Hematopoietic multipotent progenitor cell (in vitro differentiated cells): ENCODE data around the gene FAM221B. TPM values are rescaled to one million over a fixed set of nuclear protein-coding genes. Genes with fewer than 3 reads are reported as not detected.
A peak's percentile ranks its signal among the peaks of the same experiment; 100 is the strongest.

Source experiments
- DNase-seq, 3 donors: peaks; one replicate each; pipeline ENCODE4 v3.0.0-alpha.2; 2011 to 2015; ENCODE audit warnings: low read depth in 2 of 3, low spot score in 2 of 3
- total RNA-seq: library from RNA; depleted of rRNA; stranded (reverse); fragments of >200 nt; gene quantifications from one replicate; pipeline ENCODE4 v1.2.3, GENCODE V29; 2012

Gene FAM221B, protein sequence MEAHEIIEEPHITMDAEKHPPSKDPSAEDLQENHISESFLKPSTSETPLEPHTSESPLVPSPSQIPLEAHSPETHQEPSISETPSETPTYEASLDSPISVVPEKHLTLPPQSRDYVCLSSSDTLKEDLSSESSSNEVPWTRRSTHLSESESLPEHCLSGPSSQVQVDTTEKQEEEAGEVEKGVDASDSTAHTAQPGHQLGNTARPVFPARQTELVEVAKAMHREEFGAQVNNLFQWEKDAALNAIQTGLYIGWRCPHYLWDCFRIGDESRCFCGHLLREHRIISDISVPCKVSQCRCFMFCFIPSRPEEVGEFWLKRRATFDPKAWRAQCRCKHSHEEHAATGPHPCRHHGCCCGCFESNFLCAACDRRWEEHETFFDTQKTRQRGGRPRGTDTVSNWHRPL
- not detected for total RNA-seq

DNA sequence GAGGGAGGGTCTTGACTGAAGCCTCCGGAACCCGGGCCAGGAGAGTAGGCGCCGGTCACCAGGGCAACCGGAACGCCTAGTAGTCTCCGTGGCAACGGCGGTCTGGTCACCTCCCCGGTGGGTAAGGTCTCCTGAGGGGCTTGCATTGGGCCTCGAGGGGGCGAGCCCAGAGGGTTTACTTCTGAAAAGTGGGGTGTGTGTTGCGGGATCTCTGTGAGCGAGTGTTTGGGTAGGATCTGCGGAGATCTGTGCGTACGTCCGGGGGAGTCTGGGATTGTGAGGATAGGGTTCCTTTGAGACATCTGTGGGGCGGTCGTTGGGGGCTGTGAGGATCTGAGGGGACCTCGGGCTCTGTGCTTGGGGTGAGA is at the start of gene FAM221B:
Gene FAM221B (minus strand): TSS at position 17 of the 368 bp plus-strand sequence. CDS start 2,571 bp downstream, outside the sequence.
- no peak for DNase-seq

DNA sequence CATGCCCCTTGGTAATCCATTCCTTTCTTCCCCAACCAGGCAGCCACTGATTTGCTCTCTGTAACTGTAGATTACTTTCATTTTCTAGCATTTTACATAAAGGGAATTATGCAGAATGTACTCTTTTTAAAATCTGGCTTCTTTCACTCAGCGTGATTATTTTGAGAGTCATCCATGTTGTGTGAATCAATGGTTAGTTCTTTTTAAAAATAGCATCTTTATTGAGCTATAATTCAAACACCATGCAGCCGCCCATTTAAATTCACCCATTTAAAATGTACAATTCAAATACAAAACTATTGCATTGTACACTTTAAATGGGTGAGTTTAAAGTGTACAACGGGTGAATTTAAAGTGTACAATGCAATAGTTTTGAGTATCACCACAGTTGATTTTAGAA is 44.0 kb upstream of the FAM221B start:
- DNase-seq: no peak

DNA sequence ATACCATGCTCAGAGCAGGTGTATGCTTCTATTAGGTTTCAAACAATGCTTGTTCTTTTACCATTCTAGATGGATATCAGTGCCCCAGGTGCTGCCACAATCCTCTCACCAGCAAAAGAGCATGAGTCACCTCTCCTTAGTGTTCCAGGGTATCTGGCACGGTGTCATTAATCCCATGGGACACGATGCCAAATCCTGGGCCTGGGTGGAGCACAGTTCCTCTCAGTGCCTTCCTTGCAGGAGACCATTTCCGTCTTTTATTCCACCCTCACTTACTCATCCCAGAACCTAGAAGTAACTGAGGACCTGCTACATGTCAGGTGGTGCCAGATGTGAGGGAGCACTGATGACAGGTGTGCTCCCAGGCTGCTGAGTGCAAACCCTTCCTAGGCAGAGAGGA is 43.0 kb upstream of the FAM221B start:
- no peak for DNase-seq

DNA sequence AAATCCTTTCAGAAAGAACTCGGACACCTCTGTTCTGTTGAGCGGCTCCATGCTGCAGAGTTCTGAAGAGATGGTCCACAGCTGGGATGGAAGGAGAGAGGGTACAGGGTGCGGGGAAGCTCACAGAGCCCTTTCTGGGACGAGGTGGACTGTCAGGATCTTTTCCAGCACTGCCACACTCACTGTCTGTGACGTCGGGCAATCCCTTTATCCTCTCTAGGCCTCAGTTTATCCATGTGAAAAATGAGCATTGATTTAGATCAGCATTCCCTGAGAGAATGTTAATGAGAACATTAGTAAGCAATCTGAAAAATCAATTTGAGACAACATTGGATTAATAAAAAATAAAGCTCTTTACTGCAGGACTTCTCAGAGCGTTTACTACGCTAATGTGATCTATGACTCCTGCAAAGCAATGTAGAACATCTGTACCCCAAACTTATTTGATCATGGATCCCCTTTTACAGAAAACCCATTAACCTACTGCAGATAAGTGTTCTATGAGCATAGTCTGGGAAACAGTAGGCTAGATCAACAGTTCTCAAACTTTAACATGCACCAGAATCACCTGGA is 41.9 kb upstream of the FAM221B start, which contains the start of gene OR13J1:
Gene OR13J1 (minus strand): TSS at position 51 of the 573 bp plus-strand sequence. CDS start 0 bp downstream, at position 51.
- no peak for DNase-seq

DNA sequence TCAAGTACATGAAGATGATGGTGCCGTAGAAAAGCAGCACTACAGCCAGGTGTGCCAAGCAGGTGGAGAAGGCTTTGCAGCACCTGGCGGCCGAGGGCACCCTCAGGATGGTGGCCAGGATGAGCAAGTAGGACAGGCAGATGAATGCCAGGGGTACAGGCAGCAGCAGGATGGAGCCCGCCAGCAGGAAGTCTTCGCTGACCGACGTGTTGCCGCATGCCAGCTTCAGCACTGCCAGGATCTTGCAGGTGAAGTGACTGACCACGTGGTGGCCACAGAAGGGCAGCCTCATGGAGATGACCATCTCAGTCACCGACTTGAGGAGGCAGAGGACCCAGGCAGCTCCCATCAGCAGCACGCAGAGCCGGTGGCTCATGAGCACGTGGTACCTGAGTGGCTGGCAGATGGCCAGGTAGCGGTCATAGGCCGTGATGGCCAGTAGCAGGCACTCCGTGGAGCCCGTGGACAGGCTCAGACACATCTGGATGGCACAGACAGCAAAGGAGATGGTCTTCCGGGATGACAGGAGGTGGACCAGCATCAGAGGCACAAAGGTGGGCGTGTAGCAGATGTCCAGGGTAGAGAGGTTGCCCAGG is 41.2 kb upstream of the FAM221B start:
- DNase-seq: no peak

DNA sequence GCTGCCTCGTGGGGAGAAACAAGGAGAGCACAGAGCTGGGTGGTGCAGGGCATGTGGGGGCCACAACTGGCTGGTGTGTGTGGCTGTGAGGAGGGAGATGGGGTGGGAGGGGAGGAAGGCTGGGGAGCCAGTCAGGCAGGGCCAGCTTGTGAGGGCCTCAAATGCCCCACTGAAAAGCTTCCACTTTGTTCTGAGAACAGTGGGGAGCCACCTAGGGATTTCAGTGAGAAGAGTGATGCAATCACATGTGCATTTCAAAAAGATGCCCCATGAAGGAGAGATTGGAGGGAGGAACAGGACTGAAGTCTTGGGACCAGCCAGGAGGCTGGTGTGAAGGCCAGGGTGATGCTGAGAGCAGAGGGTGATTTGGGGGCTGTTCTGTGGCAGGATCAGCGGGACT is 40.4 kb upstream of the FAM221B start:
- no peak for DNase-seq

DNA sequence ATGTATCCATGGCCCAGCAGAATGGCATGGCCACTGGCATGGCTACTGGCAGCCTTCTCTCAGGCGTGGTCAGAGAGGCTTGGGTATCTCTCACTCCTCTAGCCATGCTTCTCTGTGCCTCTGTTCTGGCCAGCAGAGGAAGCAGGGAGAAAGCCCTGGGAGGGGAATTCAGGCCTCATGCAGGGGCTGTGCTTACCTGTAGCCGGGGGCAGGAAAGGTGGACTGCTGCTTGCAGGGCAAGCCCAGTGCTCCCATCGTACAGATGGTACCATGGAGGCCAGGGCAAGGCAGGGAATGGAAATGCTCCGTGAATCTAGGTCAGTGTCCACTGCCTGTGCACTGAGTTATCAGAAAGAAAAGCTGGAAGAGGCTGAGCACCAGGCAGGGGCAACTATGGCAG is 39.0 kb upstream of the FAM221B start:
- no peak for DNase-seq

DNA sequence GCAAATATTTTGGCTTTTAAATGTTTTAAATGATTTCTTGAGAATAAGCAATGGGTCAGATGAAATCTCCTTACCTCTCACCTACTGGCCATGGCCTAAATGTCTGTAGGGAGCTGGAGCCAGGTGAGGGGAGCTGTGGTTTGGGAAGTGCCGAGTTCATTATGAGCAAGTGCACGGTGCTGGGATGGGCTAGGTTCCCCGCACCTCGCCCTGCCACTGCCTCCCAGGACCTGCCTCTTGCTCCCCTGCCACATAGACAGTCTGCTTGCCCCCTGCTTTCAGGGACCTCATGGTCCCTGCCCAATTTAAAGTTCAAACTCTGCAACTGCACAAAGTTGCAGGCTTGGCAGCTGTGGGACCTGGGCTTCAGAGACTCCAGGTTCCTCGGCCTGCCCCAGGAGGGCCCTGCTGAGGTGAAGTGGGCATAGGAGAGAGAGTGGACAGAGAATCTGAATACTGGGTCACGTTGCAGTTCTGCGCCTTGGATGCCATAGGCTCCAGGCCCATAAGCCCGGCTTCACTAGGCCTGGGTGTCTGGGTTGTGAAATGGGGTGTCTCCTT is 36.2 kb upstream of the FAM221B start:
- no peak for DNase-seq

DNA sequence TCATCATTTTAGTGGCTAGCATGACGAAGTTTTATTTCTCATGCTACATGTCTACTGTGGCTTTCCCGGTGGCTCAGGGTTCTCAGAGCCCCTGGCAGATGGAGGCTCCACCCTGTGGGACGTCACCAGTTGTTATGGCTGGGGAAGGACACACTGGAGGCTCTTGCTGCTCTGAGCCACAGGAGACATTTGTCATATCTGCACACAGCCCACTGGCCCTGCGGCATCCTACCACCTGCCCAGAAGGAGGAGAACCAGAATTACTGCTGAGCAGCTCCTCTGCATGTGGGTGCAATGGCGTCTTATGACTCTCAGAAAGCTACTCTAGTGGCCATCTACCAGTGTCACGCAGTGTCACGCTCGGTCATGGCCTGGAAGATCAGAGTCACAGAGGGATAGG is 35.1 kb upstream of the FAM221B start:
- DNase-seq: no peak

DNA sequence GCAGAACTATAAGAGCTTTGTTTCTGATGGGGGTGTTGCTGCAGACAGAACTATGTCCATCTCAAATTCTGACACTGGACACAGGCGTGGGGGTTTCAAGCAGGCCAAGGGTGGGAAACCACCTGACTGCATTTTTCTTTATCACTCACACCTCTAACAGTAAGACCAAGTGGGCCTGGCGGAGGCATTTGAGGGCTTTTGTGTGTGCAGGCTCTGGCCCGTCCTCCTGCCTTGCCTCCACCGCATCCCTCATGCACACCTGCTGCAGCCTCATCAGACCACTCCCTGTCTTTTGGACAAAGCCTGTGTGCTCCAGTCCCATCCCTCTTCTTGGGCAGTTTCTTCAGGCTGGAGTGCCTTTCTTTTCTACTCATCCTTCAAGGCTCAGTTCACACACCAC is 33.8 kb upstream of the FAM221B start:
- DNase-seq: no peak

DNA sequence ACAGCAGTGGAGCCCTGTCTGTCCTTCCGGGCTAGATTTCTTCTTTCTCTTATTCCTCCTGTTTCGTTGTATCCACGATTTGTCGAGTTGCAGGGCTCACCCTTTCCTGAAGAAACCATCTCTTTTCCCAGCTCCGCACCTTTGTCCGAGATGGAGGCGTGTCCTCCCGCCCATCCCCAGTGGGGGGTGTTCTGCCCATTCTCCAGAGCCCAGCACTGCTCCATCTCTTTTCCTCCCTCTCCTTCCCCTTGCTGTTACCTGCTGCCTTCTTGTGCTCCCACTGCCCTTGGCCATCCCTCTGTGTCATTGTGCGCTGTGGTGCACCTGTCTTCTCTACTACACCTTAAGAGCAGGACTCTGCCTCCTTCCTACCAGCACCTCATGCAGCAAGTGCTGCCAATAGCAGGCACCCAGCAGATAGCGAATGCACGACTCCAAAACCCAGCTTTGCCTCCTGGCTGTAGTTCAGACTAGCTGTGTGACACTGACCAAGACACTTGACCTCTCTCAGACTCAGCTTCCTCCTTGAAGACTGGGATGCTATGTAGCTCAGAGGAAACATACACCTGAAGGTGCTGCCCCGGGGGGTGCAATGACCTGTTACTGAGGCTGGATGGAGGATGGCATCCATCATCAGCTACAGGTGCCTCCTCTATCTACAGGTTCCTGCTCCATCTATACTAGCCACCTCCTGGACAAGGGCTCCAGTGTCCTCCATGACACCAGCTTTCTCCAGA is 32.8 kb upstream of the FAM221B start:
- no peak for DNase-seq

DNA sequence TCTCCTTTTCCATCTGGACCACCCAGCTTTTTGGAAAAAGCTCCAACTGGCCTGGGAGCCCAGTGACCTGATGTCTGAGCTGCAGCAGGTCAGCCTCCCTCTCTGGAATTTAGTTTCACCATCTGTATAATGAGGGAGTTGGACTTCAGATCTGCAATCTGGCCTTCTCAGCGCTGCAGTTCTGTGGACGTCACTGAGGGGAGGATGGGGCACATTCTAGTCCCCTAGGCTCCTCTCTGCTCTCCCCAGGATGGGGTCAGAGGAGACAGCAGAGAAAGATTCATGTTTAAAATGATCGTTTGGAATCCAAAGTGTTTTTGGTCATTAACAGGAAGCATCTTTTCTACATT is 31.4 kb upstream of the FAM221B start:
- DNase-seq: no peak

DNA sequence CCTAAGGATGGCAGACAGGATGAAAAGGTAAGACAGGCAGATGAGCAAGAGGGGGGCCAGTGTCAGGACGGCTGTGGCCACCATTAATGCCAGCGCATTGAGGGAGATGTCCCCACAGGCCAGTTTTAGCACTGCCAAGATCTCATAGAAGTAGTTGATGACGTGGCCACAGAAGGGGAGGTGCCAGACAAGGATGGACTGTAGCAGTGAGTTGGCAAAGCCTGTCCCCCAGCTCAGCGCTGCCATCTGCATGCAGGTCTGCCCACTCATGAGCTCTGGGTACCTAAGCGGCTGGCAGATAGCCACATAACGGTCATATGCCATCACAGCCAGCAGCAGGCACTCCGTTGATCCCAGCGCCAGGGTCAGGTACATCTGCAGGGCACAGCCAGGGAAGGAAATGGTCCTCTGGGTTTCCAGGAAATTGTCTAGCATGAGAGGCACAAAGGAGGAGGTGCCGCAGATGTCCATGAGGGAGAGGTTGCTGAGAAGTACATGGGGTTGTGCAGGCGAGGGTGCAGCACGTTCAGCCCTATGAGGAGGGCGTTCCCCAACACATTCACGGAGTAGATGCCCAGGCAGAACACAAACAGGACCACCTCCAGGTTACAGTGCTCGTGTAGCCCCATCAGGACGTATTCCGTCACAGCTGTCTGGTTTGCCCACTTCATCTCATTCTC is 30.9 kb upstream of the FAM221B start:
- peak in 2 of 3 donors; percentile 76 to 81 for DNase-seq

DNA sequence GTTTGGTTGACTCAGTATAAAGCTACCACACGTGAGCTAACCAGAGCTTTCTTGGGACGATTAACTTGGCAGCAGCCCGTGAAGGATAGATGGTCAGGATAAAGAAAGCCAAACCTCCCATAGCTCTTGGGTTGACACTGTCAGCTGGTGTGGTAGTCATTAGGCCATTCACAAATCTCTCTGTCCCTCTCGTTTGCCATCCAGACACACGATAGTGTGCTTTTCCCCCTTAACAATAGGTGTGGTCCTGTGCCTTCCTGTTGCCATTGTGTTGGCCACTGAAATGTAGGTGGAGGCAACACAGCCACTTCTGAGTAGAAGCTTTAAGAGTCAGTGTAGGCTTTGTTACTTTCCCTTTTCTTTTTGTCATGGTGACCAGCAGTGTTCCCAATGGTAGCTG is 29.9 kb upstream of the FAM221B start:
- DNase-seq: no peak

DNA sequence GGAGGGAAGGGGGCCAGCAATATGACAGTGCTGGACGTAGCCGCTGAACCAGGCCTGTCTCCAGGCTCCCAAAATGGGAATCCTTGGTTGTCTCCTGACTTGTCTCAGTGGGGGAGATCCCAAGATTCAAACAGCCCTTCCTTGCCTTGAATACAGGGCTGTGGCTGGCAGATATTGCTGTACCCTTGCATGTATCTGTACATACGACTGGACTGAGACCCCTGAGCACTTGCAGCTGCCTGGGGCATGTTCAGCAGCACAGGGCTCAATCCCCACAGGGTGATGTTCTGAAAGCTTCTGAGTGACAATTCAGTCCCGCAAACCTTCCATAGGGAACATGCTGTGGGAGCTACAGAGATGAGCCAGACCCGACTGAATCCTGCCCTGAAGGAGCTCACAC is 28.4 kb upstream of the FAM221B start:
- no peak for DNase-seq

DNA sequence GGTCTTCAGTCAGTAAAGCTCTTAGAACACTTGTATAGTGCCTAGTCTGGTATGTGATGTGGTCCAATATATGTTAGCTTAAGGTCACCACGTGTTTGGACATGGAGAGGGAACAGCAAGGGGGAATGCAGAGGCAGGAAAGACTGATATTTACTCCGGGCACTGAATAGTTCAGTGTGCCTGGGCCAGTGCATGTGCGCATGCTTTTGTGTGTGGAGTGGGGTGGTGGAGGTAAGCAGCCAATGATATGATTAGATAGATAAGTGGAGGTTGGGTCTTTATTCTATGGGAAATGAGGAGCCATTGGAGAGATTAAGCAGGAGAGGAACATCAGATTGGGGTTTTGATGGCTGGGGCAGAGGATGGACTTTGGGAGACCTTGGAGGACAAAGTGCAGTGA is 27.7 kb upstream of the FAM221B start:
- DNase-seq: no peak

DNA sequence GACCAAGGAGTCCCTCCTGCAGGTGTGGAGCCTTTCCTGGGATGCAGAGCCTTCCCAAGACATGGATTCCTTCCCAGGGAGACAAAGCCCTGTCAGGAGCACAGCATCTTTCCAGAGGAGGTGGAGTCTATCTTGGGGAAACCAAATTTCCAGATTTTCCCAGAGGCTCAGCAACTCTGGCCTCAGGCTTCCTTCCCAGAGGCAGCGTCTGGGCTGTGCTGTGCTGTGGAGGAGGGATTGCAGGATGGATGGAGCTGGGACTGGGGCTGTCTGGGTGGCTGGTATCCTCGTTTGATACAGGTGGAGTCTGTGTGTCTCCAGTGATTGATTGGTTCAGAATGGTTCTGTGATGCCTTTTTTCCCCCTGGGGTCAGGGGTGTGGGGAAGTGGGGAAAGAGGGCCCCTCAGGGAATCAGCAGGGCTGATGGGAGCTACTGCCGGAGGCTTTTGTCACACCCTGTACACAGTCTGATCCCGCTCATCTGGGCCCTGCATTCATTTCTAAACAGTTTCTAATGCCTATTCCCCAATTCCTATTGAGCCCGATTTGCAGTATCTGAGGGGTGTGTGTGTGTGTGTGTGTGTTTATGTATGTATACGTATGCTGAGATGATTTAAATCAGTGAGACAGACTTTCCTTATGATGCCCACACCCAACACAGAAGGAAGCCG is 25.7 kb upstream of the FAM221B start:
- no peak for DNase-seq

DNA sequence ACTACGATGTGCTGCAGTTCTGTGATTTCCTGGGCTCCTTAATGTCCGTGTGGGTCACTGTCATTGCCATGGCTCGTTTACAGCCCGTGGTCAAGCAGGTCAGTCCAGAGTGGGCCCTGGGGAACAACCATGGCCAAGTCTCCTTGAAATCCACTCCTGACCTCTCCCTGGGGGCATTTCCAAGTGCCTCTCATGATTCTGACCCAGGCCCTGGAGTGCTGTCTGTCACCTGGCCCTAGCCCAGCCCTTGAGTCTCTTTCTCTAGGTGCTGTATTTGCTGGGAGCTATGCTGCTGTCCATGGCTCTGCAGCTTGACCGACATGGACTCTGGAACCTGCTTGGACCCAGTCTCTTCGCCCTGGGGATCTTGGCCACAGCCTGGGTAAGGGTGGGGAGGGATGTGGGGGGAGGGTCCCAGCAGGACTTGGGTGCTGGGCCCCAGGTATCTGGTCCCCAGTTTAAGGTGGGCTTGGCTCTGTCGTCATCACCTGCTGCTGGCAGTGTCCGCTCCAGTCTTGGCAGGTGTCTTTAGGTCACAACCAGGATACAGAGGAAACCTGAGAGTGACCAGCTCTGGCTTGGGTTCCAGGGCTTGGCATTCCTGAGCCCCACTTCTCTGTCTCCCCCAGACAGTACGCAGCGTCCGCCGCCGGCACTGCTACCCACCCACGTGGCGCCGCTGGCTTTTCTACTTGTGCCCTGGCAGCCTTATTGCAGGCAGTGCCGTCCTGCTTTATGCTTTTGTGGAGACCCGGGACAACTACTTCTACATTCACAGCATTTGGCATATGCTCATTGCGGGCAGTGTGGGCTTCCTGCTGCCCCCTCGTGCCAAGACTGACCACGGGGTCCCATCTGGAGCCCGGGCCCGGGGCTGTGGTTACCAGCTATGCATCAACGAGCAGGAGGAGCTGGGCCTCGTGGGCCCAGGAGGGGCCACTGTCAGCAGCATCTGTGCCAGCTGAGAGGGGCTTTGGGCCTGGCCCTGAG is 24.6 kb upstream of the FAM221B start:
- no peak for DNase-seq
